Right ventricle myocardium superior (tissue), 1 donor: Measurements from ENCODE around the gene FNDC11. TPM values are rescaled to one million over a fixed set of nuclear protein-coding genes. Genes with fewer than 3 reads are reported as not detected.
"Not testable (repeated sequence)": the region's sequence is repeated elsewhere in the genome, so short reads cannot be mapped to it uniquely, and the experiment has no call there.

Experiments
- ATAC-seq: fragments of 200-7000 bp; cut with Tn5 transposase; one replicate; pipeline ENCODE4 v1.9.1; 2020; ENCODE audit warnings: mild to moderate bottlenecking; ENCODE audit not compliant: poor library complexity
- DNase-seq: peaks from one replicate; pipeline ENCODE4 v3.0.0-alpha.2; 2020
- intact Hi-C: fragments of 100-400 bp; cut with DNase I; formaldehyde crosslinking; loops from one replicate; pipeline ENCODE4 v1.11.2; 2022
- total RNA-seq: library from RNA; stranded (reverse); fragmentation: NEBNext Ultra II Directional; extraction: Animal tissue kit (Norgen Biotek cat#: 25700); gene quantifications from one replicate; pipeline ENCODE4 v1.2.1, GENCODE V29; 2021
- donor health status: DM: no; HTN: yes; CAD: no; lungs with severe emphysema.

The FNDC11 gene
- total RNA-seq, 1 donor from 2014 or later, result 0.11 TPM

- intact Hi-C loops, result no loop called here
- DNase-seq (no peak), ATAC-seq (no peak)
Observed at GRCh38 chr20:63561624-63562396, 7.9 kb downstream of the FNDC11 start.

DNA sequence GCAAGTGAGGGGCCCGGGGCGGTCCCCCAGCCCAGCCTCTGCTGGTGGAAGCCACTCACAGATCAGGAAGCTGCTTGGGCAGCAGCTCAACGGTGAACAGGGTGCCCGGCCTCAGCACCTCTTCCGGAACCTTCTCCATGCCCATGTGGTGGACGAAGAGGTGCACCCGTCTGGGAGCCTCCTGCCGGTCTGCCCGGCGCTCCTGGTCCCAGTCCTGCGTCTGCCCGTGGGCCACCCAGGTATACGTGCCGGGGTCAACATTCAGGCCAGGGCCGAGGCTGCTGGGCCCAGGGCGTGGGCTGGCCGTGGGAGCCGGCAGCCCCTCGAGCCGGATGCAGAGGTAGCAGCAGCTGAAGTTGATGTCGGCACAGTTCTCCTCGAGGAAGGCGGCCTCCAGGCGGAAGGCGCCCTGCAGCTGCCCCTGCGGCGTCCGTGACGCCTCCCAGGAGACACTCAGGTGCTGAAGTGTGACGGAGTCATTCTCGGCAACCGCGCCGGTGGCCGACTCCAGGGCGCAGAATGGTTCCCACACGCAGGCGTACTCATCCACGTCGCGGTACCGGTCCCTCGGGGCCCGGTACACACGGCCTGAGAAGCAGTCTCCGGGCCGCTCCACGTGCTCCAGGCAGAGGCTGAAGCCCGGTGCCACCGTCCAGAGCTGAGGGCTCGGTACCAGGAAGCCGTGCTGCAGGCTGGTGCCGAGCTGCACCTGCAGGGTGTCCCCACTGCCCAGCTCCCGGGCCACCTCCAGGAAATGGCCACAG, 8.7 kb downstream of the FNDC11 start:
- DNase-seq (no peak), ATAC-seq (no peak)
- intact Hi-C loops, result no loop called here

- intact Hi-C loops, result no loop called here
- DNase-seq (no peak), ATAC-seq (no peak)
Observed at GRCh38 chr20:63563225-63563935, 9.4 kb downstream of the FNDC11 start.

- intact Hi-C loops, result no loop called here
- DNase-seq, result no peak
- no peak for ATAC-seq
Observed at GRCh38 chr20:63564036-63564810, 10.3 kb downstream of the FNDC11 start.

DNA sequence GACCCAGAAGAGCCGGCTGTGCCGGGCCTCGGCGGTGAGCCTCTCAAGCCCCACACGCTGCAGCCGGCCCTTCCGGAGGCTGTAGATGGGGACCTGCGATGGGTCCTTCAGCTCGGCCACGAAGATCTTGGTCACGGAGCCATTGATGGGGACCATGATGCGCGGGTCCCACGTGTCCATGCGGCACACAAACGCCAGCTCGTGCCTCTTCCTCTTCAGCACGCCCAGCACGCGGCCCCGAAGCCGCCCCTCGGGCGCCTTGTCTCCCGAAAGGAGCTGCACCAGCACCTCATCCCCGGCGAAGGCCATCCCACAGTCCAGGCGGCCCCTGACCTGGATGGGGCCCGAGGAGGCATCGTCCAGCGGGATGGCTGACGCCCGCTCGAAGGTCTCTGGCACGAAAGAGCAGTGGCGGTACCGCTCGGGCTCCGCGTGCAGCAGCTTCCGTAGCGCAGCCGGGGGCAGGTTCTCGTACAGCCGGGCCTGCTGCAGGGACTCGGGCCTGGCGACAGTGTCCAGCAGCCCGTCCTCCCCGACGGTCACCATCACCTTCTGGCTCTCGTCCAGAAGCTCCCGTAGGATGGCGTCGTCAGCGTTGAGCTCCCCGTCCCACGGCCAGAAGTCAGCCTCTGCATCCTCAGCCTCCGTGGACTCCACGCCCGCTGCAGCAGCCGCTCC, 11.2 kb downstream of the FNDC11 start:
- intact Hi-C loops, result no loop called here
- ATAC-seq, result no peak
- no peak for DNase-seq

- intact Hi-C loops, result no loop called here
- DNase-seq (no peak), ATAC-seq (no peak)
Observed at GRCh38 chr20:63565699-63566335, 11.9 kb downstream of the FNDC11 start.

- ATAC-seq (no peak), DNase-seq (no peak)
- intact Hi-C loops, result no loop called here
Observed at GRCh38 chr20:63566395-63567135, 12.6 kb downstream of the FNDC11 start.

GRCh38 chr20:63567136-63567385, 13.1 kb downstream of the FNDC11 start:
- peak; percentile 15 for ATAC-seq
- intact Hi-C loops, result no loop called here
- no peak for DNase-seq

DNA sequence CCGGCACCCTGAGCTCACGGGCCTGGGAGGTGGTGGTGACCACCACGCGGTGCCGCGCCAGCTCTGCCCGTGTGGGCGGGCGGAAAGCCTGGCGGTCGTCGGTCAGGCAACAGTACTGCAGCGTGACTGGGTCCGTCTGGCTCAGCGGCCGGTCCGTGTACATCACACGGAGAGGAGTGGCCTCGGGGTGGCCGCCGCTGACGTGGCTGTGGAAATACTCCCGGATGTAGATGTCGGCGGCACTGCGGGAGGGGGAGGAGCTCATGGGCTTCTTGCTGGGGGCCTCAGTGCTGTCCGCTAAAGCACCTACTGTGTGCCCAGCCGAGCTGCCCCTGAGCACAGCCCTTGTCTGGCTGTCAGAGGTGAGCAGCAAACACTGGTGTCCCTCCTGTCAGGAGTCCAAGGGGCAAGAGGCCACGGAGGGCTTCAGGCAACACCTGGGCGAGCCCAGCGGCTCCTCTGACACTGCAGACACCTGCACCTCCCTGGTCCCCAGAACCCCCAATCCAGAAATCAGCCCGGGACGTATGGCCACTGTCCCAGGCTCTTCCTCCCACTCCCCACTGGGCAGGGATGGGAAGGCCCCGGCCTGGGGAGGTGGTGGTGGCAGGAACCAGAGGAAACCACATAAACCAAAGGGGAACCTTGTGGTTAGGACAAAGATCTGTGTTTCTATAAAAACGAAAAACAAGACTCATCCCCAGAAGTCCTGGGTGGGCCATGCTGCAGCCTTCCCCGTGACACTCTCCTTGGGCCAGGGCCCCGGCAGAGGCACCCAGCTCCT, 13.6 kb downstream of the FNDC11 start:
- ATAC-seq (peak; percentile 47), DNase-seq (peak; percentile 83)
- intact Hi-C loops, result no loop called here

- no peak for ATAC-seq
Observed at GRCh38 chr20:63568170-63568981, 14.4 kb downstream of the FNDC11 start.

DNA sequence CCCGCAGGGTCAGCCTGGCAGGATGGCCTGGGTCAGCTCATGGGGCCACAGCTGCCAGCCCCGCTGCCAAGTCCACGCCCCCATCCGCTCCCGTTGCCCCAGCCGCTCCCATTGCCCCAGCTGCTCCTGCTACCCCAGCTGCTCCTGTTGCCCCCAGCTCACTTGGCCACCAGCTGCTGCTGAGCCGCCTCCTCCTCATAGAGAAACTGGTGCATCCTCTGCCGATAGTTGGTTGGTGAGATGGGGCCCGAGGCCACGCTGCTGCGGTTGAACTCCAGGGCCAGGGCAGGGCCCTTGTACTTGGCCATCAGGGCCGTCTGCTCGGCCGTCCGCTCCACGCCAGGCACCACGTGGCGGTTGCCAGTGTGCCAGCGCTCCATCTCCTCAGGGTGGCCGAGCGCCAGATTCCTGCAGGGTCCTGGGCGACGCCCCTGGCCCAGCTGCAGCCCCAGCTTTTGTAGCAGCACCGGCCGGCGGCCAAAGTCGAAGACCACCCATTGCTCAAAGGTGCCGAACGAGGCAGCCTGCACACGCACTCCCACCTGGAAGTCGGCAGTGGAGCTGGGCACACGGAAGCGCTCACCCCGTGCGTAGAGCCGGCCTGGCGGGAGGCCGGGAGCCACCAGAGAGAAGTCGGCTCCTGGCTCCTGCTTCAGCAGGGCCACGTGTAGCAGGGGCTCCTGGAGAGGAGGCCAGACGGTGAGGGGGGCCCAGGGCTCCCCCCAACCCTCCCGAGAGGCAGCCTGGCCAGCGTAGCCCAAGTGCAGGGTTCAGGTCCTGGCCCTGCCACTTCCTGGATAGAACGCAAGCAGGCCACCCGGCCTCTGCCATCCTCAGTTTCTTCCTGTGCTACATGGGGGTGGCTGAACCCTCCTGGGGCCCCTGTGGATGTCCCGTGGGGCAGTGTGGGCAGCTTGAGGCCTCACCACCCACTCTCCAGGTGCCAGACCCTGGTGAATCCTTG, 15.3 kb downstream of the FNDC11 start:
- ATAC-seq (no peak), DNase-seq (no peak)
- intact Hi-C loops, result no loop called here

More at GRCh38 chr20:63568170-63568981, 14.4 kb downstream of the FNDC11 start:
- intact Hi-C loops, result no loop called here
- no peak for DNase-seq

GRCh38 chr20:63570281-63571086, 16.5 kb downstream of the FNDC11 start:
- intact Hi-C loops, result no loop called here
- ATAC-seq (no peak), DNase-seq (no peak)

GRCh38 chr20:63571087-63571478, 17.1 kb downstream of the FNDC11 start:
- not testable (repeated sequence) for ATAC-seq, DNase-seq

More at GRCh38 chr20:63571087-63571478, 17.1 kb downstream of the FNDC11 start:
- intact Hi-C loops, result not testable (repeated sequence)
